Measurements from ENCODE around the gene PCDHGB2. TPM values are rescaled to one million over a fixed set of nuclear protein-coding genes. Genes with fewer than 3 reads are reported as not detected.

The PCDHGB2 gene
- total and polyA plus RNA-seq, 2 of the 8 experiments (the other 6 are each of a cell fraction or from before 2014, with no cell fraction given) = 1.9 to 2.9 TPM

- TF ChIP-seq SAP30 (IDR thresholded peaks at IDR 0.05; ENCODE audit: insufficient read depth, insufficient replicate concordance, low read length) = no peak
- TF ChIP-seq KDM4A (IDR thresholded peaks at IDR 0.05; ENCODE audit: low read depth, low read length, severe bottlenecking) = peak; percentile 29
- no peak for TF ChIP-seq TCF12 (IDR thresholded peaks at IDR 0.05; ENCODE audit: low read depth, low read length)
- TF ChIP-seq ATF3 (IDR thresholded peaks at IDR 0.05; ENCODE audit: insufficient read depth, low read depth, low read length) = no peak
- TF ChIP-seq CREB1 (IDR thresholded peaks at IDR 0.05) = no peak
- peak; percentile 21; the same call in 1 of the 2 replicates for TF ChIP-seq MAX (IDR thresholded peaks at IDR 0.05)
- TF ChIP-seq MAFK (IDR thresholded peaks at IDR 0.05; ENCODE audit: low read depth, low read length) = no peak
- TF ChIP-seq EP300 (IDR thresholded peaks at IDR 0.05; ENCODE audit: borderline replicate concordance in 1 of 2, low read depth in 2 of 2, low read length in 2 of 2) = no peak
- no peak for TF ChIP-seq CHD2 (IDR thresholded peaks at IDR 0.05; ENCODE audit: low read length)
- no peak for TF ChIP-seq NANOG (IDR thresholded peaks at IDR 0.05; ENCODE audit: insufficient read depth, low read depth, low read length, poor library complexity, severe bottlenecking)
- TF ChIP-seq SP4 (IDR thresholded peaks at IDR 0.05; ENCODE audit: low read length) = no peak
- TF ChIP-seq JUND (IDR thresholded peaks at IDR 0.05; ENCODE audit: low read length) = no peak
- TF ChIP-seq SP2 (IDR thresholded peaks at IDR 0.05; ENCODE audit: low read length) = no peak
- TF ChIP-seq CTCF (IDR thresholded peaks at IDR 0.05; ENCODE audit: control extremely low read depth in 1 of 3, insufficient read depth in 1 of 3, low read depth in 1 of 3, low read length in 3 of 3) = peak; percentile 69 to 86 (median 75)
- TF ChIP-seq SIN3A (conservative IDR thresholded peaks at IDR 0.05 in 1 of 2, IDR thresholded peaks at IDR 0.05 in 1 of 2; ENCODE audit: low read depth in 1 of 2, low read length in 2 of 2) = no peak
- peak; percentile 63; the same call in 1 of the 2 replicates for TF ChIP-seq TAF1 (IDR thresholded peaks at IDR 0.05; ENCODE audit: low read depth, low read length)
- TF ChIP-seq JUN (IDR thresholded peaks at IDR 0.05; ENCODE audit: low read depth, low read length) = no peak
- TF ChIP-seq KDM5A (IDR thresholded peaks at IDR 0.05; ENCODE audit: low read length) = no peak
- TF ChIP-seq POLR2A (IDR thresholded peaks at IDR 0.05; ENCODE audit: control extremely low read depth in 1 of 2, low read depth in 2 of 2, low read length in 2 of 2) = peak in 1 of 2 experiments; percentile 65; a peak in 1 of 3 replicates
- TF ChIP-seq NRF1 (IDR thresholded peaks at IDR 0.05; ENCODE audit: low read depth, low read length) = no peak
- peak; percentile 40 for TF ChIP-seq TAF7 (optimal IDR thresholded peaks at IDR 0.05; ENCODE audit: borderline replicate concordance, low read depth, low read length)
- no peak for TF ChIP-seq POU5F1 (IDR thresholded peaks at IDR 0.05; ENCODE audit: low read depth, low read length)
Observed at GRCh38 chr5:141349917-141350619, 9.7 kb upstream of the PCDHGB2 start, which contains the start of gene PCDHGB1 (continued).

Measured in H1 (cell line).